ENCODE data around the gene PSMG4. TPM values are rescaled to one million over a fixed set of nuclear protein-coding genes. Genes with fewer than 3 reads are reported as not detected.

PSMG4 gene
- total and polyA plus RNA-seq, 2 donors from 2014 or later: 24.9 to 36.8 TPM

DNA sequence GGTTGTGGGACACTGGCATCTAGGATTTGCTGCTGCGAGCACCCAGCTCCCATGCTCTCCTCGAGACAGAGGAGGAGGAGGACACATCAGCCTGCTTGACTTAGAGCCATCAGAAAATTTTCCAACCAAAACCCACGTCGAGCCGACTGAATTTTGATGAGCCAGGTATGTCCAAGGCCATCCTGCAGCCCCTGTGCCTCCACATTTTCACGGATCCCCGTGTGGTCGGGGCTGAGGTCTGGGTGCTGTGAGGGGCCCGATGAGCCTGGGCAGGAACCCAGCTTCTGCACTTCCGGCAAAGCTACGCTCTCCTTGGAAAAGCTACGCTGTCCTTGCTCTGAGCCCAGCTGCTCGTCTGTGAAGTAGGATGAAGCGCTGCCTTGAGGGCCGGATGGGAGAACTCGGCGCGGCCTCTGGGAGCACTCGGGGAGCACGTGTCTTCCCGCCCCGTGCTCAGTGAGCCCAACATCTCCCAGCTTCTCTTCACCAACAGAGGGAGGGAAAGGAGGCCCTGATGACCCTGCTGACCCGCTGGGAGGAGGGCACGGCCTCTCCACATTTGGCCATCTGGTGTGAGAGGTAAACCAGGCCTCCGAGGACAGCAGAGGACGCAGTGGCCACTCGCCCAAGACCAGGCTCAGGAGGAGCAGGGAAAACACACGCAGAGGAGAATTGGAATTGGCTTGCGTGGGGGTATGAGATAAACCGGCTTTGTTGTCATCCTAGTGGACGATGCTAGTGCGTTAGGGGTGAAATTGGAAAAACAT, 33.9 kb downstream of the PSMG4 start:
- Histone ChIP-seq H3K27ac (ENCODE audit: low read depth in 2 of 2, low read length in 2 of 2) (no peak overlapping the region), H3K4me3 (ENCODE audit: low read length in 3 of 3) (no peak overlapping the region), H3K4me1 (ENCODE audit: control insufficient read depth in 2 of 3, insufficient read depth in 2 of 3, low read depth in 1 of 3, low read length in 3 of 3) (no peaks in the 10 kb centered on the region), H3K36me3 (ENCODE audit: control insufficient read depth in 2 of 3, insufficient read depth in 3 of 3, low read length in 3 of 3) (peaks cover 0 to 4% (median 2%) of the 10 kb centered on the region in 3 donors), H3K27me3 (ENCODE audit: control insufficient read depth, insufficient read depth, low read length) (no peaks in the 10 kb centered on the region), H3K9me3 (ENCODE audit: control insufficient read depth in 2 of 3, insufficient read depth in 1 of 3, low read length in 3 of 3) (no peaks in the 10 kb centered on the region), H3K9ac (ENCODE audit: low read length in 3 of 3) (no peak overlapping the region)
- DNase-seq (peak in 2 of 5 donors; percentile 30 to 41), FAIRE-seq (no peak)
- intact Hi-C loops (cut with DNase I): no loop called here
- TF ChIP-seq, protein P1, sequence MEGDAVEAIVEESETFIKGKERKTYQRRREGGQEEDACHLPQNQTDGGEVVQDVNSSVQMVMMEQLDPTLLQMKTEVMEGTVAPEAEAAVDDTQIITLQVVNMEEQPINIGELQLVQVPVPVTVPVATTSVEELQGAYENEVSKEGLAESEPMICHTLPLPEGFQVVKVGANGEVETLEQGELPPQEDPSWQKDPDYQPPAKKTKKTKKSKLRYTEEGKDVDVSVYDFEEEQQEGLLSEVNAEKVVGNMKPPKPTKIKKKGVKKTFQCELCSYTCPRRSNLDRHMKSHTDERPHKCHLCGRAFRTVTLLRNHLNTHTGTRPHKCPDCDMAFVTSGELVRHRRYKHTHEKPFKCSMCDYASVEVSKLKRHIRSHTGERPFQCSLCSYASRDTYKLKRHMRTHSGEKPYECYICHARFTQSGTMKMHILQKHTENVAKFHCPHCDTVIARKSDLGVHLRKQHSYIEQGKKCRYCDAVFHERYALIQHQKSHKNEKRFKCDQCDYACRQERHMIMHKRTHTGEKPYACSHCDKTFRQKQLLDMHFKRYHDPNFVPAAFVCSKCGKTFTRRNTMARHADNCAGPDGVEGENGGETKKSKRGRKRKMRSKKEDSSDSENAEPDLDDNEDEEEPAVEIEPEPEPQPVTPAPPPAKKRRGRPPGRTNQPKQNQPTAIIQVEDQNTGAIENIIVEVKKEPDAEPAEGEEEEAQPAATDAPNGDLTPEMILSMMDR (IDR thresholded peaks at IDR 0.05; ENCODE audit: borderline replicate concordance, extremely low read depth, insufficient read depth): no peak

DNA sequence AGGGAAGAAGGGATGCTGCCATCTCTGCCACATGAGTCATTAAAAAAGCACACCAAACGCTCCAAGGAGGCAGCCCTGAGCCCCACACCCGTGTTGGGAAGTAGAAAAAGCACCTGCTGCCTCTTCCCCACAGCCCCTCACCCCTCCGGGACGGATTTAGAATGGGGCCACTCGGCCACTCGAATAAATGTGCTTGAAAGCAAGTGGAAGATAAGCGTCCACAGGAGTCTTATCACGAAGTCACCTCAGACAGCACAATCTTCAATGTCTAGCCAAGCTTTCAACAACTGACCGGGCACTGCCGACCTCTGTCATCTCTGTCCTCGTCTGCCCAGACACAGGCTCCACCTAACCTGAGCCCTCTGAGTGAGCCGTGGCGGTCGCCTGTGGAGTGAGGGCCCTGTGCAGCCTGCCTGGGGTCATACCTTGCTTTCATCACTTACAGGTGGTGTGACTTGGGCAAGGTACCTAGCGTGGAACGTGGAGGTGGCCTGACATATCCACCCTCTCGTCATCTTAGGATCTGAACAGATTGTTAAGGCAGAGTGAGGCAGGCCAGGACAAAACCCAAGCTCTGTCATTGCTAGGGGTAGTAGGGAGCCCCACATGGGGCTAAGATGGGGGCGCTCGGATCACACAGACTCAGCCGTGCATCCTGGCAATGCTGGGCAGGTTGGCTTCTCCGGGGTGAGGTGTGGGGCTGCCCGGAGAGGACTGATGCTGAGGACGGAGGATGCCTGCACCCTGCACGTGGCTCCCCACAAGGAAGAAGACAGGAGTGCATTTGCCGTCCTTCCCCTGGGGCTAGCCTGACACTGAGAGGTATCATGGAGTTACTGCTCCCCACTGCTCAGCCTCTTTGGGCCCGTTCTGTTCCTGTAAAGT, 34.8 kb downstream of the PSMG4 start:
- peak in 2 of 5 donors; percentile 15 to 47 for DNase-seq
- no peaks in the 10 kb centered on the region for H3K4me1 ChIP-seq (ENCODE audit: control insufficient read depth in 2 of 3, insufficient read depth in 2 of 3, low read depth in 1 of 3, low read length in 3 of 3)

DNA sequence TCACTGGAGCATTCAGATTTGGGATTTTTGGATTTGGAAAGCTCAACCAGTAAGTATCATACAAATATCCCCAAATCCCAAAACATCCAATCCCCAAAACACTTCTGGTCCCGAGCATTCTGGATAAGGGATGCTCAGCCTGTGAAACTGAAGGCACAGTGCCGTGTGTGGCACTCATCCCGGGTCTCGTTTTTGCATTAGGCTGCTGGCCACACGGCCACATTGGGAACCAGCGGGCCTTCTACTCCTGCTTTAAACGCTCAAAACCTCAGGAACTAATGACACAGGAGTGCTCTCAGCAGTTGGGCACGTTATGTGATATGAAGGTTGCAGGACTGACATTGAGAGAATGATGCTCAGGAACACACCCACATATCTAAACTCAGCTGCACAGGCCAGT, 35.6 kb downstream of the PSMG4 start:
- intact Hi-C loops (cut with DNase I): no loop called here
- TF ChIP-seq, protein P1 (IDR thresholded peaks at IDR 0.05; ENCODE audit: borderline replicate concordance, extremely low read depth, insufficient read depth): no peak
- no peak overlapping the region for H3K4me3 ChIP-seq (ENCODE audit: low read length in 3 of 3)
- peaks cover 0 to 2% (median 0%) of the 10 kb centered on the region in 3 donors for H3K36me3 ChIP-seq (ENCODE audit: control insufficient read depth in 2 of 3, insufficient read depth in 3 of 3, low read length in 3 of 3)
- H3K27me3 ChIP-seq (ENCODE audit: control insufficient read depth, insufficient read depth, low read length): no peaks in the 10 kb centered on the region
- FAIRE-seq: no peak
- peak in 1 of 5 donors; percentile 22 for DNase-seq
- no peaks in the 10 kb centered on the region for H3K4me1 ChIP-seq (ENCODE audit: control insufficient read depth in 2 of 3, insufficient read depth in 2 of 3, low read depth in 1 of 3, low read length in 3 of 3)
- H3K9ac ChIP-seq (ENCODE audit: low read length in 3 of 3): no peak overlapping the region
- no peak overlapping the region for H3K27ac ChIP-seq (ENCODE audit: low read depth in 2 of 2, low read length in 2 of 2)
- no peaks in the 10 kb centered on the region for H3K9me3 ChIP-seq (ENCODE audit: control insufficient read depth in 2 of 3, insufficient read depth in 1 of 3, low read length in 3 of 3)

More for the DNA sequence above, 34.8 kb downstream of the PSMG4 start:
- intact Hi-C loops (cut with DNase I): no loop called here
- Histone ChIP-seq H3K36me3 (ENCODE audit: control insufficient read depth in 2 of 3, insufficient read depth in 3 of 3, low read length in 3 of 3) (peaks cover 0 to 4% (median 2%) of the 10 kb centered on the region in 3 donors), H3K9me3 (ENCODE audit: control insufficient read depth in 2 of 3, insufficient read depth in 1 of 3, low read length in 3 of 3) (no peaks in the 10 kb centered on the region), H3K27ac (ENCODE audit: low read depth in 2 of 2, low read length in 2 of 2) (no peak overlapping the region), H3K27me3 (ENCODE audit: control insufficient read depth, insufficient read depth, low read length) (no peaks in the 10 kb centered on the region), H3K4me3 (ENCODE audit: low read length in 3 of 3) (no peak overlapping the region), H3K9ac (ENCODE audit: low read length in 3 of 3) (no peak overlapping the region)
- no peak for FAIRE-seq
- TF ChIP-seq, protein P1 (IDR thresholded peaks at IDR 0.05; ENCODE audit: borderline replicate concordance, extremely low read depth, insufficient read depth): no peak

Data from kidney (tissue), 14 donors.